WI38 (cell line): ENCODE results near the gene CD300H.
"Not testable (repeated sequence)": the region's sequence is repeated elsewhere in the genome, so short reads cannot be mapped to it uniquely, and the experiment has no call there.

Source experiments
- H3K4me3 ChIP-seq: 2 replicates; pipeline ENCODE4 v1.5.1; 2011; ENCODE audit warnings: low read depth, mild to moderate bottlenecking, control low read depth, low read length
- TF ChIP-seq, protein P1 (sequence below): IDR thresholded peaks from 2 replicates; pipeline ENCODE4 v1.5.1; 2012; ENCODE audit warnings: low read depth, mild to moderate bottlenecking, control low read depth, low read length

The CD300H gene

DNA sequence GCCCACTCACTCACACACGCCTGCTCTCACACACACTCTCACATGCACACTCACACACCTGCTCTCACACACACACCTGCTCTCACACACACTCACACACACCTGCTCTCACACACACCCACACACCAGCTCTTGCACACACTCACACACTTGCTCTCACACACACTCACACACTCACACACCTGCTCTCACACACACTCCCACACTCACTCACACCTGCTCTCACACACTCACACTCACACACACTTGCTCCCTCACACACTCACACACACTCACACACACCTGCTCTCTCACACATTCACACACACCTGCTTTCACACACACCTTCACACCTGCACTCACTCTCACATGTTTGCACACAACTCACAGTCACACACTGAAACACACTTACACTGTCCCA is 4.0 kb downstream of the CD300H start:
- TF ChIP-seq, protein P1, sequence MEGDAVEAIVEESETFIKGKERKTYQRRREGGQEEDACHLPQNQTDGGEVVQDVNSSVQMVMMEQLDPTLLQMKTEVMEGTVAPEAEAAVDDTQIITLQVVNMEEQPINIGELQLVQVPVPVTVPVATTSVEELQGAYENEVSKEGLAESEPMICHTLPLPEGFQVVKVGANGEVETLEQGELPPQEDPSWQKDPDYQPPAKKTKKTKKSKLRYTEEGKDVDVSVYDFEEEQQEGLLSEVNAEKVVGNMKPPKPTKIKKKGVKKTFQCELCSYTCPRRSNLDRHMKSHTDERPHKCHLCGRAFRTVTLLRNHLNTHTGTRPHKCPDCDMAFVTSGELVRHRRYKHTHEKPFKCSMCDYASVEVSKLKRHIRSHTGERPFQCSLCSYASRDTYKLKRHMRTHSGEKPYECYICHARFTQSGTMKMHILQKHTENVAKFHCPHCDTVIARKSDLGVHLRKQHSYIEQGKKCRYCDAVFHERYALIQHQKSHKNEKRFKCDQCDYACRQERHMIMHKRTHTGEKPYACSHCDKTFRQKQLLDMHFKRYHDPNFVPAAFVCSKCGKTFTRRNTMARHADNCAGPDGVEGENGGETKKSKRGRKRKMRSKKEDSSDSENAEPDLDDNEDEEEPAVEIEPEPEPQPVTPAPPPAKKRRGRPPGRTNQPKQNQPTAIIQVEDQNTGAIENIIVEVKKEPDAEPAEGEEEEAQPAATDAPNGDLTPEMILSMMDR, result no peak
- H3K4me3 ChIP-seq, result no peak overlapping the region

DNA sequence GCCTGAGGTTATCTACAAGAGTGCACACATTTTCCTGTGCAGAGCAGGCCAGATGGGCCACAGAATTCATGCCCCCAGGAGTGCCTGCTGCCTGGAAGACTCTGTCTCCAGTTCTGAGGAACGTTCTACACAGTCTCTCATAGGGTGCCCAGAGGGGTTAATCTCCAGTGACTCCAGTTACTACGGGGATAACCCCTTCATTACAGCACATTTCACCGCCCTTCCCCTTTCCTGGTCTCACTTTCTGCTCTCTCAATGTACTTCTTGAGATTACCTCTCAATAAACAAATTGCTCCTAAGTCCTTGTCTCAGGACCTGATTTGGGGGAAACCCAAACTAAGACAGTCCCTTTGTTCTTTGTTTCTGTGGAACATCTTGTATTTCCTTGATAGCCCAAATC is 5.7 kb downstream of the CD300H start:
- no peak overlapping the region for H3K4me3 ChIP-seq
- TF ChIP-seq, protein P1, result no peak

DNA sequence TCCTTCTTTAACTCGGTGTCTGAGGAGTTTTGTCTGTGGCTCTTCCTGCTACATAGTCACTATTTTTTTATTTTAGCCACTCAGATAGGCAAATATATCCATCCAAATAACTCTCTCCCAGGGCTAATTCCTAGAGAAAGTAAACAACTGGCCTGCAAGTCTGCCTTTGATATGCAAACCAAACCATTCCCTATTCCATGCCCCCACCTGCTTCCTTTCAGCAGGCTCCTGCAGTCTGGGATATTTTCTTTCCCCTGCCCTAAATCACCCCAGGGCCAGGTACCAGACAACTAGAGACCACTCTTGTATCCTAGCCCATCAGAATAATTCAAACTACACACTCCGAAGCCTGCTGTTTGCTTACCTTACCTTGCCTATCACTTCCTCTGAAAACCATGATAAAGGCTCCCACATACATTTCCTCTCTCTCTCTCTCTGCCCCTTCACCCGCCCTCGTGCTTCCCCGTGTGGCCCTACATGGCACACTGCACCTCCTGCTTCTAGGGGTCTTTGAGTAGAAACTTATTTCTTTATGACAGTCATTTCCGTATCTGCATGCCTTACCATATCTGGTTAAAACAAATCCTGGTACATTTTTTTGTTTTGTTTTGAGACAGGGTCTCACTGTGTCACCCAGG is 8.3 kb downstream of the CD300H start:
- H3K4me3 ChIP-seq, result no peak overlapping the region
- TF ChIP-seq, protein P1, result no peak

DNA sequence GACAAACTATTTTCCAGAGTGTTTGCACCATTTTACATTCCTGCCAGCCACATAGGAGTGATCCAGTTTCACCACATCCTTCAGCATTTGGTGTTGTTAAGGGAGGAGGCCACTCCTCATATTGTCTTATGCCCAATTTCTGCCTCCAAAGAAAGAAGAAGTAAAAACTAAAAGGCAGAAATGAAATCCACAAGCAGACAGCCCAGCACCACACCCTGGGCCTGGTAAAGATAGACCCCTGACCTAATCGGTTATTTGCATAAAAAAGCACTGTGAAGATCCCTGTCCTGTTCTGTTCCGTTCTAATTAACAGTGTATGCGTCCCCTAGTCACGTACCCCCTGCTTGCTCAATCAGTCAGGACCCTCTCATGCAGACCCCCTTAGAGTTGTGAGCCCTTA is 8.9 kb downstream of the CD300H start:
- not testable (repeated sequence) for H3K4me3 ChIP-seq

DNA sequence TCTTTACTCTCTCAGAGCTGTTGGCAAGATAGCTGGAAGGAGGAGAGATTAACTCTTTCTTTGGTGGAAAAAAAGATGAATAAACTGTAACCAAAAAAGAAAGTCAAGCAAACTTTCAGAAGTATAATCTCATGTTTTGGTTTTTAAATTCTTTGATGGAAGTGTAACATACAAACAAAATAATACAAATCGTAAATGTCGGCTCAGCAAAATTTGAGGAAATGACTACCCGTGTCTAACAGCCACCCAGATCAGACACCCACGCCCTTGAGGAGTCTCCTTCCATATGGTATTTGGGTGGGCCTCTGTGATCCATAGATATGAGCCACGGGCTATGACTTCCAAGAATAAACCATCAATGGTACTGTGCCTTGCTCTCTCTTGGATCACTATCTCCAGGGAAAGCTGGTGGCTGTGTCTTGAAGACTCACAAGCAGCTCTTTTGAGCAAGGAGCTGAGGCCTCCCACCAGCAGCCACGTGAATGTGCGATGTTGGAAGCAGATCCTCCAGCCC is 11.8 kb downstream of the CD300H start:
- TF ChIP-seq, protein P1, result no peak
- H3K4me3 ChIP-seq, result no peak overlapping the region

DNA sequence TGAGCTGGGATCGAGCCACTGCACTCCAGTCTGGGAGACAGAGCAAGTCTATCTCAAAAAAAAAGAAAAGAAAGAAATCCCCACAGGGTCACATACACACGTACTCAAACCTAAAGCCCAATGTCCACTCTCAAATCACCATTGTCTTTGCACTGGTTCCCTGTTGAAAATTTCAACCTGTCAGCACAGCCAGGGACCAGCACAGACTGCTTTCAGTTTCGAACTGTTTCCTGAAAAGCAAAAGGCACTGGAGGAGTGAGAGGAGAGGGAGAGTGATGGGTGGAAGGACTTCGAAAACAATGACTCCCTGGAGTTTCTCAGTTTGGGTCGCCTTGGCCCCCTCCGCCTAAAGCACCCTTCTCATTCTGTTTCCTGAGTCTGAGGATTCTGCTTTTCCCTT is 12.4 kb downstream of the CD300H start:
- no peak overlapping the region for H3K4me3 ChIP-seq
- TF ChIP-seq, protein P1, result no peak

DNA sequence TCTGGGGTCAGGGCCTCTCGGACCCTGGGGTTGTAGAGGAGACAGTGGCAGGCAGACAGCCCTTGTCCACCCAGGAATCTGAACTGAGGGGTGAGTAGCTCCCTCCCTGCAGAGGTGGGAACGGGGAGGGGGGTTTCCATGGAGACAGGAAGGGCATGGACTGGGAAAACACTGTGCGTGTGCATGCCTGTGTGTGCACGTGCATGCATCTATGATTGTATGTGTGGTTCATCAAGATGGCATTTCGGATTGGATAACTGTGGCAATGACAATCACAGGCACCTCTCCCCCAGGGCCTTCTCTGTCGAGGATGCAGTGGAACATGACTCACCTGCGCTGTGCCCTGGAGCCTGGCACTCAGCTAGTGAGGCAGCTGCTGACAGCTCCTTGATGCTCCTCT is 15.3 kb downstream of the CD300H start:
- TF ChIP-seq, protein P1, result no peak
- H3K4me3 ChIP-seq, result no peak overlapping the region

DNA sequence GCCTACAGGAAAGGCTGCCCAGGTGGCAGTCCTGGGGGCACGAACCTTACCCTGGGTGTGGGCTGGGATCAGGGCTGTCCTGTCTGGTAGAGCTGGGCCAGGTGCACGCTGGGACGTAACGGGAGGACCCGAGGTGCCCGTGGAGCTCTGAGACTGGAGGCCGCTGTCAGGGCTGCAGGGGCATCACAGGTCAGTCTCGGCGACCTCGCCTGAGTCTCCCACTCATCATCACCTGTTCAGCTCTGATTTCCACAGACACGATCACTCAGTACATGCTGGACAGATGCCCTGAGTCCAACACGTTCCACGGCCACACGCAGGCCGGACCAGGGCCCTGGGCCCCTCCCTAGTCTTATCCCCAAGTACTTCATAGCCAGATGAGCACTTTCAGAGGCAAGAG is 16.7 kb downstream of the CD300H start:
- no peak overlapping the region for H3K4me3 ChIP-seq
- TF ChIP-seq, protein P1, result no peak
